ENCODE data around the gene AXDND1. TPM values are rescaled to one million over a fixed set of nuclear protein-coding genes. Genes with fewer than 3 reads are reported as not detected.

The AXDND1 gene
- total RNA-seq, 1 experiment from 2014 or later = 0.31 TPM

- no peak overlapping the region for H3K27ac ChIP-seq (ENCODE audit: low read length)
- DNase-seq (ENCODE audit: low read depth, low spot score) (no peak), ATAC-seq (peak; percentile 90)
- BruUV-seq (replicated peaks) = no TSS peak
- H3K27me3 ChIP-seq (ENCODE audit: control insufficient read depth, insufficient read depth, low read length) = no peaks in the 10 kb centered on the region
- no peaks in the 10 kb centered on the region for H3K9me3 ChIP-seq (ENCODE audit: control insufficient read depth, insufficient read depth, low read depth, low read length)
- CTCF ChIA-PET = interaction anchor here (0.6 to 0.7 kb wide), 3 partner anchors 215 to 350 kb away, joined by 3 to 4 read pairs (median 3); no protein-coding TSS in a partner anchor
- H3K36me3 ChIP-seq (ENCODE audit: control insufficient read depth, insufficient read depth, low read length) = no peaks in the 10 kb centered on the region; the same call in 1 of the 2 replicates
- in situ Hi-C loops (cut with HindIII; ENCODE audit: low pct_unique_long_range_greater_than_20kb, low sequenced_read_pairs) (no loop called here), intact Hi-C loops (cut with micrococcal nuclease; ENCODE audit: unreplicated experiment) (loop anchor here (10.0 kb wide), 2 partner anchors 215 to 345 kb away; no protein-coding TSS in a partner anchor)
- H3K4me3 ChIP-seq (ENCODE audit: low read depth in 2 of 2, low read length in 2 of 2) = no peak overlapping the region
- TF ChIP-seq SIN3A (IDR thresholded peaks at IDR 0.05; ENCODE audit: borderline replicate concordance, insufficient read depth, low read depth, low read length) (no peak), TCF7L2 (IDR thresholded peaks at IDR 0.05; ENCODE audit: low read depth, low read length) (no peak), POLR2AphosphoS5 (IDR thresholded peaks at IDR 0.05; ENCODE audit: low read depth, low read length) (no peak), CTCF (IDR thresholded peaks at IDR 0.05) (peak; percentile 55; the same call in 1 of the 2 replicates), REST (IDR thresholded peaks at IDR 0.05; ENCODE audit: insufficient read depth in 1 of 2, low read depth in 2 of 2, low read length in 1 of 2) (no peak)
- H3K4me1 ChIP-seq (ENCODE audit: control insufficient read depth, insufficient read depth, low read length) = no peaks in the 10 kb centered on the region
- POLR2A ChIA-PET = no interaction called here
Observed at GRCh38 chr1:179599623-179600249, 234.0 kb downstream of the AXDND1 start.

- POLR2A ChIA-PET = no interaction called here
- CTCF ChIA-PET = no interaction called here
- BruUV-seq (replicated peaks) = no TSS peak
- TF ChIP-seq POLR2AphosphoS5 (IDR thresholded peaks at IDR 0.05; ENCODE audit: low read depth, low read length) (no peak), CTCF (IDR thresholded peaks at IDR 0.05) (no peak), TCF7L2 (IDR thresholded peaks at IDR 0.05; ENCODE audit: low read depth, low read length) (no peak), SIN3A (IDR thresholded peaks at IDR 0.05; ENCODE audit: borderline replicate concordance, insufficient read depth, low read depth, low read length) (no peak)
- no peak for ATAC-seq
- in situ Hi-C loops (cut with HindIII; ENCODE audit: low pct_unique_long_range_greater_than_20kb, low sequenced_read_pairs) = no loop called here
- Histone ChIP-seq H3K9me3 (ENCODE audit: control insufficient read depth, insufficient read depth, low read depth, low read length) (no peaks in the 10 kb centered on the region), H3K4me3 (ENCODE audit: low read depth in 2 of 2, low read length in 2 of 2) (no peak overlapping the region), H3K27me3 (ENCODE audit: control insufficient read depth, insufficient read depth, low read length) (no peaks in the 10 kb centered on the region; the same call in 1 of the 2 replicates), H3K36me3 (ENCODE audit: control insufficient read depth, insufficient read depth, low read length) (no peaks in the 10 kb centered on the region; the same call in 1 of the 2 replicates), H3K27ac (ENCODE audit: low read length) (no peak overlapping the region), H3K4me1 (ENCODE audit: control insufficient read depth, insufficient read depth, low read length) (no peaks in the 10 kb centered on the region)
- DNase-seq (ENCODE audit: low read depth, low spot score) = no peak
- intact Hi-C loops (cut with micrococcal nuclease; ENCODE audit: unreplicated experiment) = no loop called here
Observed at GRCh38 chr1:179601093-179601492, 235.3 kb downstream of the AXDND1 start.

Other genes starting within 250 kb of the AXDND1 start
- gene ABL2, start 136.3 kb upstream of the AXDND1 start, total RNA-seq (2021; ENCODE audit: unreplicated experiment) = 38.3 TPM
- 57.2 TPM for gene SOAT1, start 72.2 kb upstream of the AXDND1 start, total RNA-seq (2021; ENCODE audit: unreplicated experiment)
- gene NPHS2, start 210.0 kb downstream of the AXDND1 start, total RNA-seq (2021; ENCODE audit: unreplicated experiment) = not detected
- gene TDRD5, start 225.9 kb downstream of the AXDND1 start, total RNA-seq (2021; ENCODE audit: unreplicated experiment) = 2.4 TPM